Measurements from ENCODE around the gene RLBP1. TPM values are rescaled to one million over a fixed set of nuclear protein-coding genes. Genes with fewer than 3 reads are reported as not detected.
"Not testable (repeated sequence)": the region's sequence is repeated elsewhere in the genome, so short reads cannot be mapped to it uniquely, and the experiment has no call there.

The RLBP1 gene
- total RNA-seq, result under 1 TPM in 3 of 4 donors, not detected in 1; 0.13 to 0.52 (median 0.50) TPM

GRCh38 chr15:89221543-89221942 is at the start of gene RLBP1:
Gene RLBP1 (minus strand): TSS chr15:89221579. CDS start chr15:89218975, 2,604 bp downstream.
- intact Hi-C loops (cut with DNase I), result no loop called here
- H3K27ac ChIP-seq (replicated peaks in 1 of 4), result no peak within 1 kb of the TSS
- WGBS, result 61% methylated on average over 4 of the region's 11 CpGs

GRCh38 chr15:89250142-89250541 is 28.8 kb upstream of the RLBP1 start:
- H3K36me3 ChIP-seq; intact Hi-C loops (cut with DNase I); H3K4me3 ChIP-seq; DNase-seq (ENCODE audit: extremely low spot score); H3K9me3 ChIP-seq; H3K27me3 ChIP-seq; H3K27ac ChIP-seq (replicated peaks in 1 of 4); H3K4me1 ChIP-seq: not testable (repeated sequence)
- 96% methylated on average over 5 of the region's 5 CpGs for WGBS

More at GRCh38 chr15:89221543-89221942, at the start of gene RLBP1:
- no peak for DNase-seq (ENCODE audit: extremely low spot score)
- no peak for TF ChIP-seq EP300 (IDR thresholded peaks at IDR 0.05)
- no peak for TF ChIP-seq CTCF (IDR thresholded peaks at IDR 0.05)
- no peak for TF ChIP-seq POLR2AphosphoS5 (IDR thresholded peaks at IDR 0.05)
- no peak for TF ChIP-seq POLR2A (IDR thresholded peaks at IDR 0.05; ENCODE audit: low read depth)
- H3K9me3 ChIP-seq, result no peaks in the 10 kb centered on the region
- peaks cover 0 to 6% (median 0%) of the 10 kb centered on the region in 4 donors for H3K4me1 ChIP-seq
- H3K4me3 ChIP-seq, result no peak within 1 kb of the TSS
- no peaks in the 10 kb centered on the region for H3K27me3 ChIP-seq
- no peaks in the 10 kb centered on the region for H3K36me3 ChIP-seq

- 92% methylated on average over 2 of the region's 2 CpGs for WGBS
- no peaks in the 10 kb centered on the region for H3K27me3 ChIP-seq
- no peaks in the 10 kb centered on the region for H3K36me3 ChIP-seq
- TF ChIP-seq CTCF (IDR thresholded peaks at IDR 0.05) (no peak), EP300 (IDR thresholded peaks at IDR 0.05) (no peak), POLR2A (IDR thresholded peaks at IDR 0.05; ENCODE audit: low read depth) (no peak), POLR2AphosphoS5 (IDR thresholded peaks at IDR 0.05) (no peak)
- no peak for DNase-seq (ENCODE audit: extremely low spot score)
- intact Hi-C loops (cut with DNase I), result no loop called here
- H3K4me3 ChIP-seq, result no peak overlapping the region
- H3K27ac ChIP-seq (replicated peaks in 1 of 4), result no peak overlapping the region
- H3K9me3 ChIP-seq, result no peaks in the 10 kb centered on the region
- peaks cover 10 to 12% (median 11%) of the 10 kb centered on the region in 4 donors for H3K4me1 ChIP-seq
Measured at GRCh38 chr15:89248584-89248983, 27.2 kb upstream of the RLBP1 start.

GRCh38 chr15:89247446-89247845 is 26.1 kb upstream of the RLBP1 start:
- H3K9me3 ChIP-seq, result no peaks in the 10 kb centered on the region
- 87% methylated on average over 2 of the region's 2 CpGs for whole genome bisulfite sequencing
- no peaks in the 10 kb centered on the region for H3K36me3 ChIP-seq
- no peak for DNase-seq (ENCODE audit: extremely low spot score)
- no peak overlapping the region for H3K4me3 ChIP-seq
- no peaks in the 10 kb centered on the region for H3K27me3 ChIP-seq
- H3K4me1 ChIP-seq, result peaks cover 16 to 21% (median 17%) of the 10 kb centered on the region in 4 donors
- TF ChIP-seq POLR2A (IDR thresholded peaks at IDR 0.05; ENCODE audit: low read depth) (no peak), EP300 (IDR thresholded peaks at IDR 0.05) (no peak), POLR2AphosphoS5 (IDR thresholded peaks at IDR 0.05) (no peak), CTCF (IDR thresholded peaks at IDR 0.05) (no peak)
- H3K27ac ChIP-seq (replicated peaks in 1 of 4), result no peak overlapping the region
- intact Hi-C loops (cut with DNase I), result no loop called here

GRCh38 chr15:89244574-89244903 is 23.2 kb upstream of the RLBP1 start:
- H3K36me3 ChIP-seq, result no peaks in the 10 kb centered on the region
- H3K9me3 ChIP-seq, result no peaks in the 10 kb centered on the region
- DNase-seq (ENCODE audit: extremely low spot score), result no peak
- peak overlapping the region; percentile 61 to 86 (median 74) for H3K4me3 ChIP-seq
- H3K27me3 ChIP-seq, result no peaks in the 10 kb centered on the region
- intact Hi-C loops (cut with DNase I), result loop anchor here (5.0 kb wide), 2 partner anchors 37 to 88 kb away; partner anchors contain the start of gene POLG
- TF ChIP-seq POLR2AphosphoS5 (IDR thresholded peaks at IDR 0.05) (no peak), EP300 (IDR thresholded peaks at IDR 0.05) (no peak), CTCF (IDR thresholded peaks at IDR 0.05) (no peak), POLR2A (IDR thresholded peaks at IDR 0.05; ENCODE audit: low read depth) (no peak)
- no peak overlapping the region for H3K27ac ChIP-seq (replicated peaks in 1 of 4)
- peaks cover 16 to 21% (median 17%) of the 10 kb centered on the region in 4 donors for H3K4me1 ChIP-seq
- 2% methylated on average over 6 of the region's 6 CpGs for WGBS

Data from esophagus muscularis mucosa (tissue), 4 donors.